ENCODE data around the gene INHA.

Gene INHA

DNA sequence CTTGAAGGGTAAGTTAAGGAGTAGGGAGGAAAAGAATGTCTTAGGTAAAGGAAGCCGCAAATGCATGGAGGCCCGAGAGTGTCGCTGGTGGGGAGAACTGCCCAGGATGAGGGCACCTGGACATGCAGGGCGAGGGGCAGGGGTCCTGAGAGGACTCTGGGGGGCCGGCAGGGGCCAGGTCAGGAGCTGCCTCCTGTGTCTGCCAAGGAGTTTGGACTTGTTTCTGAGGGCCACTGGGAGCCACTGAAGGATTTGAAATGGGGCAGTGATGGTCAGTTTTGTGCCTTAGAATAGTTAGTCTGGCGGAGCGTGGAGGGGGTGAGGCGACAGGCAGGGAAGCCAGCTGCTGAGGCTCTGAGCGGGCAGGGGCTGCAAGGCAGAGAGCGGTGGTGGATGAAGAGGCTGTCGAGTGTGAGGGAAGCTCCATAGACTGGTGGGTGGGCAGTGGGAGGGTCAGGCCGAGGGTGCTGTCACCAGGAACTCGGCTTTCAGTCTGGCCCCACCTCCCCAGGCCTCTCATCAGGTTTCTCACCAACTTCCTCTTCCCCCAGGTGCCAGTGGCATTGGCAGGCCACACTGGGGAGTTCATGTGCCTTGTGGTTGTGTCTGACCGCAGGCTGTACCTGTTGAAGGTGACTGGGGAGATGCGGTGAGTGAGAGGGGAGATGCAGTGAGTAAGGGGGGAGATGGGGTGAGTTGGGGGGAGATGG lies 40.6 kb downstream of the INHA start:
- no peak for DNase-seq (ENCODE audit: low read depth)

DNA sequence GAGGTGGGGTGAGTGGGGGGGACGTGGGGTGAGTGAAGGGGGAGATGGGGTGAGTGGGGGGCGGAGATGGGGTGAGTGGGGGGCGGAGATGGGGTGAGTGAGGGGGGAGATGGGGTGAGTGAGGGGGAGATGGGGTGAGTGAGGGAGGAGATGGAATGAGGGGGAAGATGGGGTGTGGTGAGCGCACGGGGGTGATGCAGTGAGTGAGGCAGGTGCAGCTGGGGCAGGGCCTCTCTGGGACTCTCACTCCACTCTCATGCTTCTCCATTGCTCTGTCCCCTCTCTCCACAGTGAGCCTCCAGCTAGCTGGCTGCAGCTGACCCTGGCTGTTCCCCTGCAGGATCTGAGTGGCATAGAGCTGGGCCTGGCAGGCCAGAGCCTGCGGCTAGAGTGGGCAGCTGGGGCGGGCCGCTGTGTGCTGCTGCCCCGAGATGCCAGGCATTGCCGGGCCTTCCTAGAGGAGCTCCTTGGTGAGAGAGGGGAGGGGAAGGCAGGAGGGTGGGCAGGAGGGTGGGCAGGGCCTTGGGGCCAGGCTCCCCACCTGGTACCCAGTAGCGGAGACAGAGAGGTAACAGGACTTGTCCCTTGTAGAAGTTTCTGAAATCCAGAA lies 41.5 kb downstream of the INHA start:
- no peak for DNase-seq (ENCODE audit: low read depth)

DNA sequence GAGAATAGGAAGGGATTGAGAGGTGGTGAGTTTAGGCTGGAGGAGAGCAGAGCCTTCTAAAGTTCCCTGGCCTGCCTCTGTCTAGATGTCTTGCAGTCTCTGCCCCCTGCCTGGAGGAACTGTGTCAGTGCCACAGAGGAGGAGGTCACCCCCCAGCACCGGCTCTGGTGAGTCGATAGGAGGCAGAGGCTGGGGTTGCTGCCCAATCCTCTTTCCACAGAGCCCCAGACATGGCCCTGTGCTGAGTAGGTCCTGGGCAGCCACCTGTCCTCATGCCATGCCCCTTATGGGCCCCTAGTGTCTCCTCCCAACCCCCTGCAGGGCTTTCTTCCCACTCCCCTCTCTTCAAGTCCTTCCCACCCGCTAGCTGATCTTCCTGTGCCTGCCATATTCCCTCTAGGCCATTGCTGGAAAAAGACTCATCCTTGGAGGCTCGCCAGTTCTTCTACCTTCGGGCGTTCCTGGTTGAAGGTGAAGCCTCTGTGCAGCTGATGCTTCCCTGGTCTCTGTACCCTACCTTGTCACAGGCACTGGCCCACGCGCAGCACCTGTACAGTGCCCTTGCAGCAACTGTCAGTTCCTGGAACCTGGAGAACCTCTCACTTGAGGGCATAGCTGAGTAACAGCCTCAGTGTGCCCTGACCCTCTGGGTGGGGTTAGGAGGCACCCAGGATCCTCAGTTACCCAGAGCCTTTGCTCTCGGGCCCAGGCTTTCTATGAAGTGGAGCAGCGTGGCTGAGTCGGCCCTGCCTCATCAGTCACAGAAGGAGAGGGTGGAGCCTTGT lies 42.2 kb downstream of the INHA start:
- DNase-seq (ENCODE audit: low read depth): no peak

DNA sequence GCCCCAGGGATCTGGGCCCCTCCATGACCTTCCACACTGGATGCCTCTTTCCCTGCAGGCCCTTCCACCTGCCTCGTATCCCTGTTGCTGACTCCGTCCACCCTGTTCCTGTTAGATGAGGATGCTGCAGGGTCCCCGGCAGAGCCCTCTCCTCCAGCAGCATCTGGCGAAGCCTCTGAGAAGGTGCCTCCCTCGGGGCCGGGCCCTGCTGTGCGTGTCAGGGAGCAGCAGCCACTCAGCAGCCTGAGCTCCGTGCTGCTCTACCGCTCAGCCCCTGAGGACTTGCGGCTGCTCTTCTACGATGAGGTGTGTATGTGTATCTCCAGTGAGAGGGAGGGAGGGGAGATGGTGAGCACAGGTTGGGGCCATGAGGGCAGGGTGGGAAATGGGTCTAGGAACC lies 42.9 kb downstream of the INHA start:
- DNase-seq (ENCODE audit: low read depth): no peak

DNA sequence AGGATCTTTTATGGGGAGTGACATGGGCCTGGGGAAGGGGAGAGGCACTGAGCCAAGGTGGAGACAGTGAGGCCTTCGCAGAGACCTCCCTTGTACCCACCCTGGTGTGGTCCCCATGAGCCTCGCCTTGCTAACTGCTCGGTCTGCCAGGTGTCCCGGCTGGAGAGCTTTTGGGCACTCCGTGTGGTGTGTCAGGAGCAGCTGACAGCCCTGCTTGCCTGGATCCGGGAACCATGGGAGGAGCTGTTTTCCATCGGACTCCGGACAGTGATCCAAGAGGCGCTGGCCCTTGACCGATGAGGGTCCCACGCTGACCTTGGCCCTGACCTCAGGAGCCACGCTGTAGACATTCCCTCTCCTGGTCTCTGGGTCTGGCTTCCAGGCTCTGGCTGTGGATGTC lies 43.8 kb downstream of the INHA start:
- no peak for DNase-seq (ENCODE audit: low read depth)

DNA sequence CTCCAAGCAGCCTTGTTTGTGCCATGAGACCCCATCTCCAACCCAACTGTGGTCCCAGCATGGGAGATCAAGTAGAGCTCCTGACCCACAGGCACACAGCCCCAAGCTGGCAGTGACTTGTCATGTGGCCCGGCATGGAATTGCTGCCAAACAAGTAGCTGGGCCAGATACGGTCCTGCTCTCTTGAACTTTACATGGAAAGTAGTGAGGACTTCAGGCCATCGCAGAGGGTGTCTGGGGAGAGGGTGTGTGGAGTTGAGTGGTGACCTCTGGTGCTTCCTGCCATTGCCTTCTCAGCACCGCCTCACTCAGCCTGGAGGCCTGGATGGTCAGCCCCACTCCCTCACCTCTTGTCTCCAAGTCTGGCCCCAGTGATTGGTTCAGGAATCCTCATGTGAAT lies 44.4 kb downstream of the INHA start:
- no peak for DNase-seq (ENCODE audit: low read depth)

DNA sequence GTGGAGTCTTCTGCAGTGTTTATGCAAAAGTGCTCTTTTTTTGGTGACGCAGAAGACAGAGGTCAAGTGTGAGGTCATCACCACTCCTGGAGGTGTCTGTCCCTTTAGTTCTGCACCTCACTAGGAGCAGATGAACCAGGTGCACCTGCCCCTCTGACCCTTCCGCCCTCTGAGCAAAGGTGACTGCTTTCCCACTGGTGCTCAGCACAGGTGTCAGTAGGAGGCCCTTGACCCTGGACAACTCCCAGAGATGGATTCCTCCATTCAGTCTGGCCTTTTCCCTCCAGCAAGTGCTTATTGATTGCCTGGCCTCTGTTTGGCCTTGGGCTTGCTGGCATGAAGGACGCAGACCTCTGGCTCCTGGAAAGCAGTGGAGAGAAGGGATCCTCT lies 46.6 kb downstream of the INHA start:
- no peak for DNase-seq (ENCODE audit: low read depth)

DNA sequence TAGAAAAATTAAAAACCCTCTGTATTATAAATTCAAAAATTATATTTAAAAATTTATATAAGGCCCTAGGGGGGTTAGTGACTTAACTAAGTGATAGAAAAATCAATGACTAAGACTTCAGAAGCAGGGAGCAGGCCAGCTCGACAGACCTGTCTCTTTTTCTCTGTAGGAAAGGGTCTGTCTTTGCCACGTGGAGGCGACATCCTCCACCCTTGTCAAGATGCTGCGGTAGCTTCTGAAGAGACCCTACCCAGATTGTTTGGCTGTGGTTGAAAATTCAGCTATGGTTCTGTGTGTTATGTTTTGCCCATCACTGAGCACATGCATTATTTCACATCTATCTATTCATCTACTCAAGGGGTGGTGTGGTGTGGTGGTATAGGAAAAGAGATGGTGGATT lies 47.1 kb downstream of the INHA start:
- no peak for DNase-seq (ENCODE audit: low read depth)

DNA sequence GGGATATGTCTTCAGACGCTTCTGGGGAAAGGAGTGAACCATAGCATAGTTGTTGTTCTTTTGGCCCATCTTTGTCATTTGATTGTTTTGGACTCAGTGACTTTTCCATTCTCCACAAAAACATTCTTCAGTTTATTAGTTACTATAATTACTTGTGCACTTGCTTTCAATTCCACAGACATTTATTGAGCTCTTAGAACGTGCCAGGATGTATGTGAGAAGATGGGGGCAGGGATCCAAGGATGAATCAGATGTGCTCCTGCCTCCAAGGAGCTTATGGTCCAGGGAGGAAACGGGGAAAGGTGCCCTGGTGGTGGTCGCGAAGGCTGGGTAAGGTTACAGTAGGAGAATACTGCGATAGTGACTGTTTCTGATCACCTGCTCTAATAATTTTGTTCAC lies 48.4 kb downstream of the INHA start:
- no peak for DNase-seq (ENCODE audit: low read depth)

DNA sequence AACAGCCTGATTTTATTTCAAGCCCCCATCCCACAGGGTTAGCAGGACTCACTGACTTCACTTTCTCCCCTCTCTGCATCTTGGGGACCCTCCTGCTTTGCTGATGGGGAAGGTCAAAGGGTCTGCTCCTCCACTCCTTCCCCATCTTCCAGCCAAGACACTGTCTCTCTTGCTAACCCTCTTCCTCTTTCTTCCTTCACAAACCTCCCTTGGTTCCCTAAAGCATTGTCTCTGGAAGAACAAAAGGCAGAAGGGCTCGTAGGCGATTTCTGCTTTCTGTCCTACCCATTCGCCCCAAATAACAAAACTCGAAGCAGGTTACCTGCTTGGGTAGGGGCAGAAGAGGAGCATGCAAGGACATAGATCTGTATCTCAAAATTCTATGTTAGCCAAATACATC lies 49.8 kb downstream of the INHA start:
- no peak for DNase-seq (ENCODE audit: low read depth)

DNA sequence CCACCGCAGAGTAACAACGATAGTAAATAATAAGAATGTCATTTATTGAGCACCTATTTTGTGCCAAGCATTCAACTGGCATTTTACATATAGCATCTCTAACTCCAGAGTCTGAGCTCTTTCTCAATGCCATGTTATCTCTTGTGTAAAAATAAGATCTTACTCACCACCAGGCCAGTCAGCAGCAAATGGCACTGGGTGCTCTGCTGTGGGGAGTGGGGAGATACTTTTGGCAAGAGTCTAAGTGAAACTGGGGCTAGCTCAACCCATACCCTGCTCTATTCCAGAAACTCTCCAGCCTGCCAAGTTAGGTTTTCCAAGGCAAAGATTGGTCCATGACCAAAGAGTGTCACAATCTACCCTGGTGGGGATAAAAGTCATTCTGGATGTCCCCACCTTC lies 50.4 kb downstream of the INHA start:
- no peak for DNase-seq (ENCODE audit: low read depth)

DNA sequence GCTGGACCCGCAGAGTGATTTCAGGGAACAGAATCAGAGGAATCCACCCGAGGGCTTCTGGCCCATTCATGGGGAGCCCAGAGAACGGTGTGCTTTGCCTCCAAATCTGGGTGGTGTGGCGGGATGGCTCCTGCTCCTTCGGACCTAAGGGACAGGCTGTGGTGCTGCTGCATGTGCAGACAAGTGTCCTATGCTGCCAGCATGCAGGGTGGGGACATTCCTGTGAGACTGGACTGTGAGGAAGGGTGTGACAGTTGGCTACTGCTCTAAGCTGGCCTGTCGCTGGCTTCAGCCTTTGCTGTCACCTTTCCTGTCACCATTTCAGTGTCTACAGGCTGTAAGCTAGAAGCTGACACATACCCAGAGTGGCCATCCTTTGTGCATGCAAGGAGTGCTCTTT lies 52.5 kb downstream of the INHA start:
- DNase-seq (ENCODE audit: low read depth): no peak

DNA sequence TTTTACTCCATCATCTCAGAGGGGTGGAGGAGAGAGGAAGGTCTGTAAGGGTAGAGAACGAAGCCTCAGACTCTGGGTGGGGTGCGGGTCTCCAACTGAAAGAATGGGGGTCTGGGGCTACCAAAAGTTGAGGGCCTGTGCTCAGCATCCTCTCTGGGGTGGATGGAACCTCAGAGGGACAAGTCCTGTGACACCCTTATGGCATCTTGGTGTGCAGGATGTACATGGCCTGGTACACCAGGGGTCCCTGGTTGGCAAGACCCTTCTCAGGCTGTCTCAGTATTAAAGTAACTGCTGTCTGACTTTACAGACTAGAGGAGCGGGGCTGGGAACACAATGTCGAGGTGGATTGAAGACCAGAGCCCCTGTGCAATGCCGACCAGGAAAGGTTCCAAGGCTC lies 53.1 kb downstream of the INHA start:
- DNase-seq (ENCODE audit: low read depth): no peak
